Heart left ventricle (tissue), 16 donors: Measurements from ENCODE around the gene GRM5. TPM values are rescaled to one million over a fixed set of nuclear protein-coding genes. Genes with fewer than 3 reads are reported as not detected.

Source experiments
- ATAC-seq, 4 donors: fragments of 200-7000 bp; cut with Tn5 transposase; one replicate each; pipeline ENCODE4 v1.9.1; 2020 to 2022; ENCODE audit warnings: moderate library complexity in 4 of 4, mild to moderate bottlenecking in 3 of 4, moderate number of reproducible peaks in 1 of 4
- DNase-seq, 5 donors: peaks; one replicate each; pipeline ENCODE4 v3.0.0-alpha.2; 2020
- H3K27ac ChIP-seq, 12 donors: fragments of 200-600 bp; sonication (generic) in 4 of 12; one replicate each; pipeline versions ENCODE4 v1.5.0 to v1.8.0; 2016 to 2022; ENCODE audit warnings: mild to moderate bottlenecking in 2 of 12
- H3K27me3 ChIP-seq, 9 donors: fragments of 200-600 bp; sonication (generic) in 2 of 9; one replicate each; pipeline versions ENCODE4 v1.5.1 to v1.8.0; 2016 to 2022; ENCODE audit warnings: mild to moderate bottlenecking in 3 of 9
- H3K36me3 ChIP-seq, 9 donors: fragments of 200-600 bp; sonication (generic) in 2 of 9; one replicate each; pipeline versions ENCODE4 v1.5.0 to v1.8.0; 2018 to 2022; ENCODE audit warnings: mild to moderate bottlenecking in 2 of 9
- H3K4me1 ChIP-seq, 12 donors: fragments of 200-600 bp; sonication (generic) in 4 of 12; one replicate each; pipeline versions ENCODE4 v1.5.0 to v1.8.0; 2016 to 2022; ENCODE audit warnings: mild to moderate bottlenecking in 3 of 12
- H3K4me3 ChIP-seq, 12 donors: fragments of 200-600 bp; sonication (generic) in 4 of 12; one replicate each; pipeline versions ENCODE4 v1.5.0 to v1.8.0; 2017 to 2022; ENCODE audit warnings: mild to moderate bottlenecking in 9 of 12, moderate library complexity in 4 of 12
- H3K9me3 ChIP-seq, 12 donors: fragments of 200-600 bp; sonication (generic) in 4 of 12; one replicate each; pipeline versions ENCODE4 v1.5.0 to v1.8.0; 2016 to 2022; ENCODE audit warnings: mild to moderate bottlenecking in 1 of 12
- CTCF ChIP-seq, 12 donors: fragments of 200-600 bp; sonication (generic) in 4 of 12; IDR thresholded peaks; one replicate each; pipeline versions ENCODE4 v1.5.0 to v1.8.0; 2018 to 2022; ENCODE audit warnings: antibody characterized with exemption in 12 of 12, mild to moderate bottlenecking in 5 of 12
- POLR2A ChIP-seq, 2 donors: fragments of 450-650 bp; IDR thresholded peaks; one replicate each; pipeline ENCODE4 v1.6.1; 2017; ENCODE audit warnings: antibody characterized with exemption in 2 of 2, mild to moderate bottlenecking in 2 of 2, moderate library complexity in 2 of 2
- WGBS, 4 donors: extraction: QIAGEN DNeasy Blood & Tissue Kit in 2 of 4; methylation state at CpG; one replicate each; pipeline versions ENCODE4 v1.1.5 to v1.1.7; 2013 to 2018; 5-methylcytosine and 5-hydroxymethylcytosine counted together
- intact Hi-C, 10 donors: fragments of 100-400 bp; cut with DNase I; formaldehyde crosslinking; loops; one replicate each; pipeline versions ENCODE4 v1.11.1 to v1.14.2; 2022
- polyA plus RNA-seq, 2 donors: library from polyadenylated mRNA; stranded (reverse); fragments of 200-250 nt; gene quantifications; one replicate each; pipeline ENCODE4 v1.2.3, GENCODE V29; 2013
- total RNA-seq, 9 donors: library from RNA; depleted of rRNA in 2 of 9; stranded (reverse); fragments of >200 nt in 2 of 9; fragmentation: NEBNext Ultra II Directional in 3 of 9; extraction: Animal tissue kit (Norgen Biotek cat#: 25700) in 3 of 9; gene quantifications; one replicate each; pipeline versions ENCODE4 v1.1.0 to v1.2.4, GENCODE V29; 2016 to 2023
- donor health status: ischemic (EF 13 %, LVEDD 7.1; RV severe dilation, severe dysfunction).
- donor health status: healthy with polysubstance abuse.
- donor health status: DM: no; HTN: yes; CAD: no.
- donor health status: DM: no; HTN: no; CAD: no.
- donor health status: ischemic (EF 25% LVEDD 6.9; RV normal size, moderate dysfunction).
- donor health status: ischemic (EF 25% LVEDD 5.7; RV mildly dilated, moderate dysfunction).
- donor health status: healthy.
- donor health status: DM: yes; HTN: yes; CAD: no.
- donor health status: ischemic (EF 35%, LVEDD 5.7; RV mildly dilated, moderate dysfunction).
- donor health status: nonischemic (EF 11% LVEDD 7.7; RV severe dilation, severe dysfunction).
- donor health status: DM: yes; HTN: yes; CAD: no.
- donor health status: PGD.
- donor health status: ischemic (EF 29% LVEDD 5.4; RV normal size, mild dysfunction).
- donor health status: nonischemic (EF 23%, LVEDD 6.1; RV moderate dilation, normal function).

GRM5 gene
- total and polyA plus RNA-seq, 11 donors = 0.01 to 0.09 (median 0.09) TPM; not detected in 8

GRCh38 chr11:88827018-88827676, 238.6 kb downstream of the GRM5 start:
- H3K36me3 ChIP-seq = no peaks in the 10 kb centered on the region
- H3K27me3 ChIP-seq = no peaks in the 10 kb centered on the region
- intact Hi-C loops = no loop called here
- H3K27ac ChIP-seq = no peak overlapping the region
- WGBS, 4 donors = 70 to 79% (median 73%) methylated on average over 3 of the region's 3 CpGs
- H3K4me1 ChIP-seq = no peaks in the 10 kb centered on the region
- ATAC-seq = no peak
- DNase-seq = no peak
- TF ChIP-seq POLR2A (IDR thresholded peaks at IDR 0.05) = no peak
- no peaks in the 10 kb centered on the region for H3K9me3 ChIP-seq
- no peak overlapping the region for H3K4me3 ChIP-seq

DNA sequence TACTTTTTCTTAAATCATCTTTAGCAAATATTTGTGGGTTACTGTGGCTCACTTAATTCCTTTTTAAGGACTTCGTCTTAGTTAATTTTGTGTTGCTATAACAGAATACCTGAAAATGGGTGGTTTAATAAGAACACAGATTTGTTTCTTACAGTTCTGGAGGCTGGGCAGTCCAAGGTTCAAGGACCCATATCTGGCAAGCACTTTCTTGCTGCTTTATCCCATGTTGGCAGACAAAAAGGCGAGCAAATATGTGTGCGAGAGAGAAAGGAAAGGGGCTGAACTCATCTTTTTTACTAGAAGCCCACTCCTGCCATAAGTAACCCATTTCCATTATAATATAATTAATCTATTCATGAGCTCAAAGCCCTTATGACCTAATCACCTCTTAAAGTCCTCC, 246.2 kb downstream of the GRM5 start:
- 84 to 88% (median 84%) methylated on average over 3 of the region's 3 CpGs for WGBS, 4 donors
- TF ChIP-seq CTCF (IDR thresholded peaks at IDR 0.05) (no peak), POLR2A (IDR thresholded peaks at IDR 0.05) (no peak)
- Histone ChIP-seq H3K27ac (no peak overlapping the region), H3K36me3 (no peaks in the 10 kb centered on the region), H3K4me1 (no peaks in the 10 kb centered on the region), H3K9me3 (peaks cover 0 to 2% (median 0%) of the 10 kb centered on the region in 12 donors), H3K27me3 (no peaks in the 10 kb centered on the region), H3K4me3 (no peak overlapping the region)
- DNase-seq = no peak
- no peak for ATAC-seq
- intact Hi-C loops = no loop called here

GRCh38 chr11:88818978-88819377, 246.8 kb downstream of the GRM5 start:
- no peaks in the 10 kb centered on the region for H3K36me3 ChIP-seq
- H3K27ac ChIP-seq = no peak overlapping the region
- intact Hi-C loops = no loop called here
- DNase-seq (no peak), ATAC-seq (no peak)
- no peaks in the 10 kb centered on the region for H3K27me3 ChIP-seq
- no peak for TF ChIP-seq POLR2A (IDR thresholded peaks at IDR 0.05)
- TF ChIP-seq CTCF (IDR thresholded peaks at IDR 0.05) = no peak
- H3K4me1 ChIP-seq = no peaks in the 10 kb centered on the region
- H3K4me3 ChIP-seq = no peak overlapping the region
- H3K9me3 ChIP-seq = peaks cover 0 to 5% (median 0%) of the 10 kb centered on the region in 12 donors

DNA sequence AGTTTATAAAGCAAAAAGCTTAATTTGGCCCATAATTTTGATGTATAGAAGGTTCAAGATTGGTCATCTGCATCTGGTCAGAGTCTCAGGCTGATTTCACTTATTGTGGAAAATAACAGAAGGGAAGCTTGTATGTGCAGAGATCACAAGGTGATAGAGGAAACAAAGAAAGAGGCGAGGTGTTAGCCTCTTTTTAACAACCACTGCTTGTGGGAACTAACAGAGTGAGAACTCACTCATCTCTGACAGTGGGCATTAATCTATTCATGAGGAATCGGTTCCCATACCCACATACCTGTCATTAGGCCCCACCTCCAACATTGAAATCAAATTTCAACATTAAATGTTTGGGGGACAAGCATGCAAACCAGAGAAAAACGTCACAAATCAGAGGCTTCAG, 250.3 kb downstream of the GRM5 start:
- no peaks in the 10 kb centered on the region for H3K36me3 ChIP-seq
- no peak for DNase-seq
- H3K4me1 ChIP-seq = no peaks in the 10 kb centered on the region
- peaks cover 0 to 5% (median 0%) of the 10 kb centered on the region in 12 donors for H3K9me3 ChIP-seq
- TF ChIP-seq POLR2A (IDR thresholded peaks at IDR 0.05) (no peak), CTCF (IDR thresholded peaks at IDR 0.05) (no peak)
- WGBS, 4 donors = 43 to 90% (median 67%) methylated on average over 1 to 3 of the region's 3 CpGs
- ATAC-seq = no peak
- intact Hi-C loops = no loop called here
- H3K4me3 ChIP-seq = no peak overlapping the region
- peaks cover 0 to 2% (median 0%) of the 10 kb centered on the region in 9 donors for H3K27me3 ChIP-seq
- H3K27ac ChIP-seq = no peak overlapping the region

GRCh38 chr11:88814076-88814475, 251.7 kb downstream of the GRM5 start:
- H3K9me3 ChIP-seq = peaks cover 0 to 5% (median 0%) of the 10 kb centered on the region in 12 donors
- DNase-seq (no peak), ATAC-seq (no peak)
- no peaks in the 10 kb centered on the region for H3K4me1 ChIP-seq
- intact Hi-C loops = no loop called here
- no peak overlapping the region for H3K4me3 ChIP-seq
- TF ChIP-seq CTCF (IDR thresholded peaks at IDR 0.05) = no peak
- no peak for TF ChIP-seq POLR2A (IDR thresholded peaks at IDR 0.05)
- WGBS, 4 donors = 0% methylated on average over 1 of the region's 1 CpG
- peaks cover 0 to 2% (median 0%) of the 10 kb centered on the region in 9 donors for H3K27me3 ChIP-seq
- H3K27ac ChIP-seq = no peak overlapping the region
- H3K36me3 ChIP-seq = no peaks in the 10 kb centered on the region
